ENCODE data around the gene IGLL5.
A peak's percentile ranks its signal among the peaks of the same experiment; 100 is the strongest.
"Not testable (repeated sequence)": the region's sequence is repeated elsewhere in the genome, so short reads cannot be mapped to it uniquely, and the experiment has no call there.

The IGLL5 gene

GRCh38 chr22:22884010-22884887, 3.4 kb upstream of the IGLL5 start:
- peak; percentile 88 for DNase-seq (ENCODE audit: low read depth, low spot score)

GRCh38 chr22:22884888-22885840, 2.5 kb upstream of the IGLL5 start:
- DNase-seq (ENCODE audit: low read depth, low spot score) = no peak

GRCh38 chr22:22886546-22886945, 1.1 kb upstream of the IGLL5 start:
- no peak for DNase-seq (ENCODE audit: low read depth, low spot score)

- no peak for DNase-seq (ENCODE audit: low read depth, low spot score)
Measured at GRCh38 chr22:22888571-22889353, 1.1 kb downstream of the IGLL5 start.

GRCh38 chr22:22890085-22890484, 2.5 kb downstream of the IGLL5 start:
- DNase-seq (ENCODE audit: low read depth, low spot score) = no peak

GRCh38 chr22:22891139-22891621, 3.6 kb downstream of the IGLL5 start:
- DNase-seq (ENCODE audit: low read depth, low spot score) = no peak

- no peak for DNase-seq (ENCODE audit: low read depth, low spot score)
Measured at GRCh38 chr22:22892096-22893052, 4.8 kb downstream of the IGLL5 start.

GRCh38 chr22:22893077-22893805, 5.6 kb downstream of the IGLL5 start:
- DNase-seq (ENCODE audit: low read depth, low spot score) = no peak

- no peak for DNase-seq (ENCODE audit: low read depth, low spot score)
Measured at GRCh38 chr22:22893891-22894739, 6.5 kb downstream of the IGLL5 start.

GRCh38 chr22:22894740-22895731, 7.4 kb downstream of the IGLL5 start:
- no peak for DNase-seq (ENCODE audit: low read depth, low spot score)

GRCh38 chr22:22895776-22896445, 8.3 kb downstream of the IGLL5 start:
- no peak for DNase-seq (ENCODE audit: low read depth, low spot score)

GRCh38 chr22:22896601-22897000, 9.0 kb downstream of the IGLL5 start:
- DNase-seq (ENCODE audit: low read depth, low spot score) = no peak

- DNase-seq (ENCODE audit: low read depth, low spot score) = no peak
Measured at GRCh38 chr22:22897091-22897490, 9.5 kb downstream of the IGLL5 start.

GRCh38 chr22:22897947-22898346, 10.3 kb downstream of the IGLL5 start:
- DNase-seq (ENCODE audit: low read depth, low spot score) = no peak

- not testable (repeated sequence) for DNase-seq (ENCODE audit: low read depth, low spot score)
Measured at GRCh38 chr22:22898411-22898950, 10.9 kb downstream of the IGLL5 start.

- DNase-seq (ENCODE audit: low read depth, low spot score) = not testable (repeated sequence)
Measured at GRCh38 chr22:22899342-22900080, 11.9 kb downstream of the IGLL5 start.
